Hindlimb muscle (tissue), 1 donor: ENCODE data around the gene ZNF135. TPM values are rescaled to one million over a fixed set of nuclear protein-coding genes. Genes with fewer than 3 reads are reported as not detected.

ENCODE experiments used
- DNase-seq: peaks from one replicate; pipeline ENCODE4 v3.0.0-alpha.2; 2013
- polyA plus RNA-seq: library from polyadenylated mRNA; unstranded; fragments of 120-200 nt; gene quantifications from one replicate; pipeline ENCODE4 v1.2.1, GENCODE V29; 2013; ENCODE audit not compliant: insufficient read length

ZNF135 gene
- polyA plus RNA-seq, 1 donor = 13.8 TPM

GRCh38 chr19:58047672-58048071 is 11.4 kb upstream of the ZNF135 start:
- DNase-seq = no peak

GRCh38 chr19:58052256-58052655 is 6.8 kb upstream of the ZNF135 start:
- DNase-seq = no peak

GRCh38 chr19:58053480-58054156 is 5.5 kb upstream of the ZNF135 start:
- DNase-seq = no peak

GRCh38 chr19:58054901-58055874 is 3.9 kb upstream of the ZNF135 start:
- peak; percentile 56 for DNase-seq

- no peak for DNase-seq
Measured at GRCh38 chr19:58056261-58056660, 2.8 kb upstream of the ZNF135 start.

GRCh38 chr19:58056861-58057260 is 2.2 kb upstream of the ZNF135 start:
- DNase-seq = no peak

GRCh38 chr19:58058467-58058866 is 615 bp upstream of the ZNF135 start:
- DNase-seq = no peak

GRCh38 chr19:58059671-58060078 is 593 bp downstream of the ZNF135 start:
- no peak for DNase-seq

- DNase-seq = no peak
Measured at GRCh38 chr19:58060231-58060630, 1.1 kb downstream of the ZNF135 start.

GRCh38 chr19:58063712-58064111 is 4.6 kb downstream of the ZNF135 start:
- no peak for DNase-seq

GRCh38 chr19:58067240-58067912 is 8.3 kb downstream of the ZNF135 start:
- no peak for DNase-seq

- DNase-seq = no peak
Measured at GRCh38 chr19:58079792-58080191, 20.7 kb downstream of the ZNF135 start.

- no peak for DNase-seq
Measured at GRCh38 chr19:58083021-58083420, 23.9 kb downstream of the ZNF135 start.

- DNase-seq = no peak
Measured at GRCh38 chr19:58084596-58085347, 25.7 kb downstream of the ZNF135 start.

- DNase-seq = no peak
Measured at GRCh38 chr19:58085348-58085875, 26.3 kb downstream of the ZNF135 start.

- DNase-seq = no peak
Measured at GRCh38 chr19:58086825-58087710, 28.0 kb downstream of the ZNF135 start.

GRCh38 chr19:58088521-58089052 is 29.5 kb downstream of the ZNF135 start:
- DNase-seq = no peak

GRCh38 chr19:58089846-58090245 is 30.8 kb downstream of the ZNF135 start:
- no peak for DNase-seq

- no peak for DNase-seq
Measured at GRCh38 chr19:58091251-58091995, 32.3 kb downstream of the ZNF135 start.

GRCh38 chr19:58093071-58093470 is 34.0 kb downstream of the ZNF135 start:
- no peak for DNase-seq
